GM18499 (cell line): ENCODE measurements around the gene PLEKHH2.
"Not testable (repeated sequence)": the region's sequence is repeated elsewhere in the genome, so short reads cannot be mapped to it uniquely, and the experiment has no call there.

ENCODE experiments used
- ATAC-seq: cut with Tn5 transposase; IDR thresholded peaks from one replicate; pipeline ENCODE4 v1.9.1; 2021; ENCODE audit warnings: moderate number of reproducible peaks; ENCODE audit not compliant: insufficient read depth, unreplicated experiment

Gene PLEKHH2

GRCh38 chr2:43714164-43714563 lies 77.1 kb downstream of the PLEKHH2 start:
- no peak for ATAC-seq

DNA sequence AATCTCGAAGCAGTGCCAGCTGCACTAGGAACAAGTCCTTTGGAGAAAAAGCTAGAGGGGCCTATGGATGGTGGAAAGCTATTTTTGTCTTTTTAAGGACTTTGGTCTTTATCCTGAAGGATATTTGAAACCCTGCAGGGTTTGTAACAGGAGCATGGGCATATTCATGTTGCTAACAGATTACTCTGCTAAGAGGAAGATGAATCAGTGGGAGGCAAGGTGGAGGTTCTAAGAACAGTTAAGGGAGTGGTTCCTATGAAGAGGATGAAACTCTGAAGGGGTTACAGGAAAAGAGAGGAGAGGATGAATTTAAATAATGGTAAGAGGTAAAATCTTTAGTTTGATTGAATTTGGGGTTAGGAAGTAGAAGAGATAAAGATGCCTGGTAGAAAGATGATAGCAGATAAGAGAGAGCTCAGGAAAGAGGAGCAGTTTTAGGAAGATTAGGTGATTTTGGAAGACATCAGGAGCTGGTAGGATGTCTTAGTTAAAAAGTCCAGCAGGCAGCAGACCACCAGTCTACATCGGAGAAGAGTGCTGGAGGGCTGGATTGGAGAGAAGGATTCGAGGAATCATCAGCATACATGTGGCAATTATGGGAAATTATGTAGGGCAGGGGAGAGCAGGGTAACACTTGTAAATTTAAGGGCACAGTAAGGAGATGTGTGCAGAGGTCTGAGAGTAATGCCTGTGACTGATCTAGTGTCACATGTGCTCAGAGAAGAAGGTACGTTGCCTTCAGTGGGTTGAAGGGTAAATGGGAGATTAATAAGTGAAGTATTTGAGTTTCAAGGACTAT lies 78.4 kb downstream of the PLEKHH2 start:
- no peak for ATAC-seq

DNA sequence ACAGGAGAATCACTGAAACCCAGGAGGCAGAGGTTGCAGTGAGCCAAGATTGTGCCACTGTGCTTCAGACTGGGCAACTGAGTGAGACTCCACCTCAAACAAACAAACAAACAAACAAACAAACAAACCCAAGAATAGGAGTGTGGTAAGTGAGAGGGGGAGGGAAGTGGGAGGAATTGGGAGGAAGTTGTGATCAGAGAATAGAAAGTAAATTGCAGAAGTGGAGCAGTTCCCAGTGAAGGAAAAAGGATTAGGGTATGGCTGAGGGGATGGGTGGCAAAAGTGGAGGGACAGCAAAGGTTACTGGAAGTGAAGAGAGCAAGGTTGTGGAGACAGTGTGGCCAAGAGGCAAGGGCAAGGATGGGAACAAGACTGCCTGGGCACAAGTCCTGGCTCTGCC lies 80.3 kb downstream of the PLEKHH2 start:
- ATAC-seq, result no peak

- peak; percentile 55 for ATAC-seq
Measured at GRCh38 chr2:43718530-43719124, 81.6 kb downstream of the PLEKHH2 start.

DNA sequence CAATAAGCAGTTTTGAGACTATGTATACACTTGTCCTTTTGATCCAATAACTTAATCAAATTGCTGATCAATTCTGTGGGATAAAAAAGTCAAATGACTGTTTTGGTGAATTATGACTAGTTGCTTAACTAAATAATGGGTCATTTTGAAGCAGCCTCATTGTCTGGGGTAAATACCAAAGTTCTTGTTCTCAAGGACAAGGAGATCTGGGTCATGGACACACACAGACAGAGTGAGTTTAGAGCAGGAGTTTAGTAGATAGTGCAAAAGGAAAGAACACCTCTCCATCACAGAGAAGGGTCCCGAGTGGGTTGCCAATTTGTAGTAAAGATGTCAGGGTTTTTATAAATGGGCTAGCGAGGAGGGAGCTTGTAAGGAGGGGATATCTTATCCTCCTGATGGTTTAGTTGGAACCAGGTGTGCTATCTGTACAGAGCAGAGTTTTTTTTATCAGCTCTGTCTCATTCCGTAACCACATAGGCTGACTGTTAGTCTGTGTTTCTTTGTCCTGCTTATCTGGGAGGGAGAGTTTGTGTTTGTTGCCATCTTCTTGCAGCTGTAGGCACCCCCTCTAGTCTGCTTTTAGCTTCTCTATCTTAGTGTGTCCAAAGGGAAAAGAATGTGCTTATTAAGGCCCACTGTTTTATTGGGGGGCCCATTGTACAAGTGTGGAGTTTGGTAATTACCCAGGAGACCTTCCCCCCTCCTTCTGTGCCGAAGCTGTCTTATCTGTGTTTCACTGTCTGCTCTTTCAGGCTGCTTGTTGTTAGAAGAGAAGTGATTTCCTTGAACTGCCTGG lies 87.9 kb downstream of the PLEKHH2 start:
- ATAC-seq, result no peak

GRCh38 chr2:43725711-43726246 lies 88.7 kb downstream of the PLEKHH2 start:
- no peak for ATAC-seq

DNA sequence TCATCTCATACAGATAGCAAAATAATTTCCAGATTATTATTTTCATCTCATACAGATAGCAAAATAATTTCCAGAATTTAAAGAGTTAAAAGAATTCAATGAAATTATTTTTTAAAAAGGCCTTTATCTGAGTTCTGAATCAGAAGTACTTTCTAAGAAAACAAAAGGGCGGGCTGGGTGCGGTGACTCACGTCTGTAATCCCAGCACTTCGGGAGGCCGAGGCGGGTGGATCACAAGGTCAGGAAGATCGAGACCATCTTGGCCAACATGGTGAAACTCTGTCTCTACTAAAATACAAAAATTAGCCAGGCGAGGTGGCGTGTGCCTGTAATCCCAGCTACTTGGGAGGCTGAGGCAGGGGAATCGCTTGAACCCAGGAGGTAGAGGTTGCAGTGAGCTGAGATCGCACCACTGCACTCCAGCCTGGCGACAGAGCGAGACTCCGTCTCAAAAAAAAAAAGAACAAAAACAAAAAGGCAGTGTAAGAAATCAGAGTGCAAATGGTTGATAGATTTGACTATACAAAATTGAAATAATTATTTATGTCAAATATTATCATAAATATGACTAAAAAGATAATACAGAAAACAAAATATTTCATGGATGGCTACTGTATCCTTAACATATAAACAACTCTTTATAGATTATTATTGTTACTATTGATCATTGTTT lies 90.0 kb downstream of the PLEKHH2 start:
- ATAC-seq, result not testable (repeated sequence)

DNA sequence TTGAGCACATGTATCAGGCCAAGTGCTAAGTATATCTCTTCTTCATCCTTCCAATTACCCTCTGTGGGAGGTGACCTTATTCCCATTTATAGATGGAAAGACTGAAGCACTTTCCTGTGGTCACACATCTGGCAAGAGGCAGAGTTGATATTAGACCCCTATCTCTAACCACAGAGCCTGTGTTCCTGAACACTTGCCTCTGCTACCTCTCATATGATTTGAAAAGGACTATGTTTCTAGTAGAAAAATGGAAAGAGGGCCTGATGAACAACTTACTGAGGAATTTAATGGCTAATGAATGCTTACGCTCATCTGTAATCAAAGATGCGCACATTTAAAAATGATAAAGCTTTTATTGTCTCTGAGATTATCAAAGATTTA lies 90.6 kb downstream of the PLEKHH2 start:
- no peak for ATAC-seq

- no peak for ATAC-seq
Measured at GRCh38 chr2:43729491-43730174, 92.6 kb downstream of the PLEKHH2 start.

DNA sequence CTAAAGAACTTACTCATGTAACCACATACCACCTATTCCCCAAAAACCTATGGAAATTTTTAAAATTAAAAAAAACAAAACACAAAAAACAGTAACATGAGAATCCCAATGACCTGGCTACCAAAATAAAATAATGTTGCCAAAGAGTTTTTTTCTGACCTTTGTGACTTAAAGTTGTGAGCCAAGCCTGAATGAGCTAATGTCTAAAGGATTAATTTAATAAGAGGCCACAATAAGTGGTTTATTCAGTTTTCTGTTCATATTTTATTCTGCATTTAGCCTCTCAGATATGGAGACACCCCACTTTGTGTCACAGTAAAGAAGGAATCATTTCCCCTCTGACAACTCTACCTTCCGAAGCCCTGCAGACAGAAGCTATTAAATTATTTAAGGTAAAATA lies 94.2 kb downstream of the PLEKHH2 start:
- ATAC-seq, result no peak

- ATAC-seq, result no peak
Measured at GRCh38 chr2:43736637-43737036, 99.6 kb downstream of the PLEKHH2 start.

- ATAC-seq, result no peak
Measured at GRCh38 chr2:43737097-43737854, 100.2 kb downstream of the PLEKHH2 start.

- no peak for ATAC-seq
Measured at GRCh38 chr2:43737855-43738254, 100.8 kb downstream of the PLEKHH2 start.

DNA sequence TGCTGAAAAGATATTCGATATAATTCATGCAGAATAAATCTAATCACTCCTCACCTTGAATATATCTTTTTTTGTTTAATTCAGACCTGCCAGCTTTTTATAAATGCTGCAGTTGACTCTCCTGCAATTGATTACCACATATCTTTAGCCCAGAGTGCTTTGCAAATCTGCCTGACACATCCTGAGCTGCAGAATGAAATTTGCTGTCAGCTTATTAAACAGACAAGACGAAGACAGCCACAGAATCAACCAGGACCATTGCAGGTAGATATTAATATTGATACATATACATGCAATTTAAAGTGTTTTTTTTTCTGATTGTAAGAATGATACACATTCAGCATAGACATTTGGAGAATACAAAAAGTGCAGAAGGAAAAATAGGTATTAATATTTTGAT lies 101.2 kb downstream of the PLEKHH2 start:
- no peak for ATAC-seq

DNA sequence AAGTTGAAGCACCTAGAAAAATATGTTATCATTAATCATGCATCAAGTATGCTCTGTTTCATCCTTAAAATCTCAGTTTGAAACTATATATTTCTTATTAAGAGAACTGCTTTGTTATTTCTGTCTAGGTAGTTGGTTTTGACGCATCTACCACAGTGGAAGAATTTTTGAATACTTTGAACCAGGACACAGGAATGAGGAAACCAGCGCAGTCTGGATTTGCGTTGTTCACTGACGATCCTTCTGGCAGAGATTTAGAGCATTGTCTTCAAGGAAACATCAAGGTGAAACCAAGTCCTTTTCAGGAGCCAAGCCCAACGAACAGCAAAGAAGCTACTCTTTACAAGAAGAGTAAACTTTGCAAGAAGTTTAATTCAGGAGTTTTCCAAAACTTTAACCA lies 106.6 kb downstream of the PLEKHH2 start:
- ATAC-seq, result no peak

- no peak for ATAC-seq
Measured at GRCh38 chr2:43745457-43745856, 108.4 kb downstream of the PLEKHH2 start.

GRCh38 chr2:43748333-43748732 lies 111.3 kb downstream of the PLEKHH2 start:
- no peak for ATAC-seq

DNA sequence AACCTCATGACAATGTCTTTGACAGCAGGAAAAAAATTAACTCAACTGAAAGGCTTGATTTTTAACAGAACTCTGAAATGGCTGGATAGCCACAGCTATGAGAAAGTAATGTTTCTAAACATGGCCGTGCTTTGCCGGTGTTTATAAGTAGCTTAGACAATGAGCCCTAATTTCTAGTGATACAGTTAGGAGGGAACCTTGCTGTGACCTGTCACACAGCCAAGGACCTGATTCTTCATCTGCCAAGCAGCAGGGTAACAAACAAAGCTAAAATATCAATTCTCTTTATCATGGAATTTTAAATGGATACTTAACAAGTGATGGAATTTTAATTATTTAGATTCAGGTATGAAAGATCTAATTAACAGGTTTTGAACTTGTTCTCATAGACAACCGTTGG lies 112.5 kb downstream of the PLEKHH2 start:
- ATAC-seq, result no peak

- no peak for ATAC-seq
Measured at GRCh38 chr2:43751476-43751990, 114.5 kb downstream of the PLEKHH2 start.
